Coronary artery (tissue), 2 donors: ENCODE data around the gene ATG16L2.
"Not testable (repeated sequence)": the region's sequence is repeated elsewhere in the genome, so short reads cannot be mapped to it uniquely, and the experiment has no call there.

Experiments
- DNase-seq: peaks from one replicate; pipeline ENCODE4 v3.0.0-alpha.2; 2017; ENCODE audit warnings: low spot score
- H3K27ac ChIP-seq, 2 donors: fragments of 200-600 bp; sonication (generic); one replicate each; pipeline ENCODE4 v1.5.1; 2016 to 2019
- H3K4me3 ChIP-seq: fragments of 200-600 bp; sonication (generic); 2 replicates; pipeline ENCODE4 v1.5.1; 2016; ENCODE audit warnings: mild to moderate bottlenecking, moderate library complexity
- TF ChIP-seq, protein P1 (sequence below): fragments of 200-600 bp; sonication (generic); IDR thresholded peaks from one replicate; pipeline ENCODE4 v1.5.1; 2019; ENCODE audit warnings: antibody characterized with exemption

The ATG16L2 gene

DNA sequence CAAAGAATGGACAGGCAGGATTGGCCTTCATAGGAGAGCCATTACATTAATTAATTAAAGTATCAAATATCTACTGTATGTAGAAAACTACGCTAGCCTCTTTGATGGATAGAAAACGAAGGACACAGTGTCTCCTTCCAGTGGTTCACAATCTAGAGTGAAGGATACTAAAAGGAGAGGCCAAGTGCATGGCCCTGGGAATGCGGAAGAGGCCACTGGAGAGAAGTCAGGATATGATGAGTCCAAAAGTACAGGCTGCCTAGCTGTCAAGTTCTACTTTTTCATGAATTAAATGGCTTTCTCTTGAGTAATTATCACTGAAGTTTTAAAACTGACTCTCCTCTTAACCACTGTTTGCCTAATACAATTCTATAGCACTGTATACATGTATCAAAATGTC lies 41.9 kb downstream of the ATG16L2 start:
- Histone ChIP-seq H3K27ac (peak overlapping the region; percentile 53 to 55), H3K4me3 (no peak overlapping the region)
- no peak for DNase-seq
- TF ChIP-seq, protein P1, sequence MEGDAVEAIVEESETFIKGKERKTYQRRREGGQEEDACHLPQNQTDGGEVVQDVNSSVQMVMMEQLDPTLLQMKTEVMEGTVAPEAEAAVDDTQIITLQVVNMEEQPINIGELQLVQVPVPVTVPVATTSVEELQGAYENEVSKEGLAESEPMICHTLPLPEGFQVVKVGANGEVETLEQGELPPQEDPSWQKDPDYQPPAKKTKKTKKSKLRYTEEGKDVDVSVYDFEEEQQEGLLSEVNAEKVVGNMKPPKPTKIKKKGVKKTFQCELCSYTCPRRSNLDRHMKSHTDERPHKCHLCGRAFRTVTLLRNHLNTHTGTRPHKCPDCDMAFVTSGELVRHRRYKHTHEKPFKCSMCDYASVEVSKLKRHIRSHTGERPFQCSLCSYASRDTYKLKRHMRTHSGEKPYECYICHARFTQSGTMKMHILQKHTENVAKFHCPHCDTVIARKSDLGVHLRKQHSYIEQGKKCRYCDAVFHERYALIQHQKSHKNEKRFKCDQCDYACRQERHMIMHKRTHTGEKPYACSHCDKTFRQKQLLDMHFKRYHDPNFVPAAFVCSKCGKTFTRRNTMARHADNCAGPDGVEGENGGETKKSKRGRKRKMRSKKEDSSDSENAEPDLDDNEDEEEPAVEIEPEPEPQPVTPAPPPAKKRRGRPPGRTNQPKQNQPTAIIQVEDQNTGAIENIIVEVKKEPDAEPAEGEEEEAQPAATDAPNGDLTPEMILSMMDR: no peak

DNA sequence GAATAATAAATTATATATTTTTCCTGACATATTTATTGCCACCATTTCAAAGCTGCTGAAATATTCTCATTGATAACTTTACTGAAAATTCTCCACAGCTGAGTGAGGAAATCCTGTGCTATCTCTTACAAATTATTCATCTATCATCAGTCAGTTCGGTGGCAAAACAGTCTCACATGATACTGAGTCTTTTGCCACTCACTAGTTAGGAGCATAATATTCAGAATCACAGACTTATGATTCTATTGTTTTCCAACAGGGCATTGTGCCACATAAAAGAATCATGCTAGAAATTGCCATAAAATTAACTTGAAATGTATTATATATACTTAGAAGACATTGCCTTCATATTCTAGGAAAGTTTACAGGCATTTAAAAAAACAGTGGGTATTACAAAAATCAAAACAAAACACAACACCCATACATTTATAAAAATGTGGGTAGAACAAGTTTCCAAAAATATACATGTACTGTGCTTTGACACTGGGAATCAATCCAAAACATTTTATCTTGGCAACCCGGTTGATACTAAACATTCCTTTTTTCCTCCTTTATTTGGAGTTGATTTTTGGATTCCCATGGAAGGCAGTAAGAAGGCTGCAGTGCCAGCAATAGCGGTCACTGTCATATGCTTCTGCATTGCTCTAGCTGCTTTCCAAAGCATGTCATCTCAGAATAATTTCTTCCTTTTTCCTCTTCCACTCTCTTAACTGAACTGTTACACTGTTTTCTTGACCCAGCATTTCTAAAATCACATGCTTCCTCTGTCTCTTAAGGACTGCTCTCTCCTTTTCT lies 42.5 kb downstream of the ATG16L2 start:
- TF ChIP-seq, protein P1: no peak
- no peak for DNase-seq
- Histone ChIP-seq H3K27ac (peak overlapping the region; percentile 53 to 54), H3K4me3 (no peak overlapping the region)

DNA sequence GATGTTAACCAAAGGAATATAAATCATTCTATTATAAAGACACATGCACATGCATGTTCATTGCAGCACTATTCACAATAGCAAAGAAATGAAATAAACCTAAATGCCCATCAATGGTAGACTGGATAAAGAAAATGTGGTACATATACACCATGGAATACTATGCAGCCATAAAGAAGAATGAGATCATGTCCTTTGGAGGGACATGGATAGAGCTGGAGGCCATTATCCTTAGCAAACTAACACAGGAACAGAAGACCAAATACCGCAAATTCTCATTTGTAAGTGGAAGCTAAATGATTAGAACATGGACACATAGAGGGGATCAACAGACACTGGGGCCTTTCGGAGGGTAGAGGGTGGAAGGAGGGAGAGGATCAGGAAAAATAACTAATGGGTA lies 44.1 kb downstream of the ATG16L2 start:
- H3K27ac ChIP-seq: peak overlapping the region in 1 of 2 donors; percentile 76
- H3K4me3 ChIP-seq, DNase-seq: not testable (repeated sequence)

GRCh38 chr11:72859126-72859525 lies 44.9 kb downstream of the ATG16L2 start:
- H3K27ac ChIP-seq: peak overlapping the region in 1 of 2 donors; percentile 70
- DNase-seq: no peak

GRCh38 chr11:72860010-72860409 lies 45.8 kb downstream of the ATG16L2 start:
- Histone ChIP-seq H3K4me3 (no peak overlapping the region), H3K27ac (peak overlapping the region; percentile 3 to 70)
- TF ChIP-seq, protein P1: no peak
- DNase-seq: no peak

More at GRCh38 chr11:72859126-72859525, 44.9 kb downstream of the ATG16L2 start:
- TF ChIP-seq, protein P1: no peak
- H3K4me3 ChIP-seq: no peak overlapping the region

- Histone ChIP-seq H3K27ac (peak overlapping the region; percentile 3 to 56), H3K4me3 (no peak overlapping the region)
- TF ChIP-seq, protein P1: no peak
- DNase-seq: no peak
These were observed 46.4 kb downstream of the ATG16L2 start for GRCh38 chr11:72860592-72860991.

GRCh38 chr11:72863091-72863490 lies 48.9 kb downstream of the ATG16L2 start:
- TF ChIP-seq, protein P1: no peak
- no peak for DNase-seq
- H3K27ac ChIP-seq: peak overlapping the region; percentile 14 to 54
- no peak overlapping the region for H3K4me3 ChIP-seq
